ENCODE data around the gene TPT1.
"Not testable (repeated sequence)": the region's sequence is repeated elsewhere in the genome, so short reads cannot be mapped to it uniquely, and the experiment has no call there.

TPT1 gene

DNA sequence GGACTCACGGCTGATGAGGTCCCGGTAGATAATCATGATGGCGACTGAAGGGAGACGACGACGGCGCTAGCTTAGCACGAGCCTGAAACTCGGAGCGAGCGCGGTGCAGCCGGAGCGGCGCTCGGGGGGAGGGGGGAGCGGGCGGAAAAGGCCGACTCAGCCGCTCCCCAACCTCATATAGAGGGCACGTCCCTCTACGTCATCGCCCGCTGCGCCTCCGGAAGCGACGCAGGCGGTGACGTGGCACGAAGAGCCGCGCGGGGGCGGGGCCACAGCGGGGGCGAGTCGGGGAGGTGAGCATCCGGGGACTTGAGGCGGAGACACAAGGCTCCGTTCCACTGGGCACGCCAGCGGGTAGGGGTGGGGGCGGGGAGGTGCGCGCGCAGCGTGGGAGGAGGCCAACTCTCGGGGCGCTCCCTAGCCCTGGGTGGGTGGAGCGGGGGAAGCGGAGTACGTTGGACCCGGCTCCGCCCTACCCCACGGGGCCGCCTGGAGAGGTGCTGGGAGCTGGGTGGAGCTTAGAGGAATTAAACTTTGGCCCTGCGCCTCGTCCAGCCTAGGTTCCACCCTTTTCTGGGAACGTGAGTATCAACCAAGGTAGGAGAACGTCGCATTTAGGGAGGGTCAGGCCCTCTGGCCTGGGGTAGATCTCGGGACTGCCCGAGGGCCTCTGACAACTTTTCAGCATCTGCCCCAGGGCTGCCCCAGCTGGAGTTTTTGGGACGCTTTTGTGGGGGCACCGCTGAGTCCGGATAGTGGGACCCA lies at the start of gene TPT1:
TPT1 (minus strand) TSS at position 150 of the 765 bp plus-strand sequence; CDS start at position 36, 114 bp downstream.
- peak; percentile 90 for DNase-seq

DNA sequence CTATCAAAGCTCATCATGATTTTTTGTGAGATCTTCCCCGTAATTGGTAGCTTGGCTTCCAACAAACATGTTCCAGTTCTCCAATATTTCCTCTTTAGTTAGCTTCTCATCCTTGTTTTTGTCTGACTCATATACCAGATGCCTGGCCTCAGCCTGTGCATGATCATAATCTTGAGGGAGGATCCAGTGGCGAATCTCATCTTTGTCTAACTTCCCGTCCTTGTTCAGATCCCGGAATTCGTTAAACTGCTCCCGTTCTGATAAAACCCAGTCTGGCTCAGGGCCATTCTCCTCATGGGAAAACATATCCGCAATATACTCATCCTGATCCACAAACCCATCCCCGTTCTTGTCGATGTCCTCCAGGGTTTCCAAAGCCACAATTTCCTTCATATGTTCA lies 49.4 kb upstream of the TPT1 start:
- not testable (repeated sequence) for DNase-seq

DNA sequence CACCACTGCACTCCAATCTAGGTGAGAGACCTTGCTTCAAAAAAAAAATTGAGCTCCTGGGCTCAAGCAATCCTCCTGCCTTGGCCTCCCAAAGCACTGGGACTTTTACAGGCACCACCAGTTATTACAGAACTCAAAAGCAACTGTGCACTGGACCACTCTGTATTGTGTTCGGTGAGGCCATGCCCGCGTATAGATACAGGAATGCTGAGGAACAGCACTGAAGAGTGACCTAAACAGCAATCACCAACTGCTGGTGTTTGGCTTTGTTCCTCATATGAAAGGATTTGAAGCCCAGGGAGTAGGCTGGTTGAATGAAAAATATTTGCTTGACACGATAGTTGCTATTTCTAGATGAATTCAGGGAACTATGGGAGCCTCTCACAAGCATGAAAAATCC lies 47.7 kb upstream of the TPT1 start:
- DNase-seq = no peak

DNA sequence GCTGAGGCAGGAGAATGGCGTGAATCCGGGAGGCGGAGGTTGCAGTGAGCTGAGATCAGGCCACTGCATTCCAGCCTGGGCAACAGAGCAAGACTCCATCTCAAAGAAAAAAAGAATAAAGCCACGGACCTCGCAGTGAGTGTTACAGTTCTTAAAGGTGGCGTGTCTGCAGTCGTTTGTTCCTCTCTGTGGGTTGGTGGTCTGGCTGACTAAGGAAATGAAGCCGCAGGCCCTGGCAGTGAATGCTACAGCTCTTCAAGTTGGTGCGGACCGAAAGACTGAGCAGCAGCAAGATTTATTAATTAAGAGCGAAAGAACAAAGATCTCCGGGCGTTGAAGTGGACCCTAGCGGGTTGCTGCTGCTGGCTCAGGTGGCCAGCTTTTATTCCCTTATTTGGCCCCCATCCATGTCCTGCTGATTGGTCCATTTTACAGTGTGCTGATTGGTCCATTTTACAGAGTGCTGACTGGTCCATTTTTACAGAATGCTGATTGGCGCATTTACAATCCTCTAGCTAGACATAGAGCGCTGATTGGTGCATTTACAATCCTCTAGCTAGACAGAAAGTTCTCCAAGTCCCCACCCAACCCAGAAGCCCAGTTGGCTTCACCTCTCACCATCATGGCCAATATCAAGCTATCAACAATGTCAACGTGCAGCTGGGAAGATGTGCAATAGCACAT lies 46.1 kb upstream of the TPT1 start:
- DNase-seq = not testable (repeated sequence)

DNA sequence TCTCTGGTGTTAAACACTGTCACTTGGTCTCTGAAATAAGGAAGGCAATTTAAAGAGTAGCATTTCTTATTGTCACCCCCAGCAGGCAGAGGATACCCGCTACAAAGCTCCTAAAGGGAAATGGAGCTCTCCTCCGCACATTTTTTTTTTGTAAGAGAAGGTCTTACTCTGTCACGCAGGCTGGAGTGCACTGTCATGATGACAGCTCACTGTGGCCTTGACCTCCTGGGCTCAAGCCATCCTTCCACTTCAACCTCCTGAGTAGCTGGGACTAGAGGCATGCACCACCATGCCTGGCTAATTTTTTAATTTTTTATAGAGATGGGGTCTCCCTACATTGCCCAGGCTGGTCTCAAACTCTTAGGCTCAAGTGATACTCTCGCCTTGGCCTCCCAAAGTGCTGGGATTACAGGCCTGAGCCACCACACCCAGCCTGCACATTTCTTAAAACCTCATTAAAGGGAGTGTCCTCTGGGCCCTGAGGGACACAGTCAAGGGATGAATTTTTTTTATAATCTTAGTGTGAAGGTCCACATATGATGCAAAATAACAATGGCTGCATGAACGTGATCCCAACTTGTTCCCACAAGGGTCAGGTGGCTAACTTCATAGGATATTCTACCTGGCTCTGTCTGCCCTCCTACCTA lies 45.0 kb upstream of the TPT1 start:
- DNase-seq = no peak

DNA sequence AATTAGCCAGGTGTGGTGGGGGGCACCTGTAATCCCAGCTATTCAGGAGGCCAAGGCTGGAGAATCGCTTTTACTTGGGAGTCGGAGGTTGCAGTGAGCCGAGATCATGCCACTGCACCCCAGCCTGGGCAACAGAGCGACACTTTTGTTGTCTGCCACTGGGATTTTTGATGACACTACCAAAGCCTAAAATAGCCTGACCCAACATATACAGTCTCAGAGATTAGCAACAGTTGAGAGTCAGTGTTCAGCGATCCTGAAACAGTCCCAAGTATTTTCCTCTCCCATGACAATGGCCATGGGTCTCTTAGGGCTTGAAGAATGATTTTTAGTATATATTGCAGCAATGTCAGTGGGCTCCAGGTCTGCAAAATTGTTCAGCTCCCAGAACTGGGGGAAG lies 44.3 kb upstream of the TPT1 start:
- no peak for DNase-seq

DNA sequence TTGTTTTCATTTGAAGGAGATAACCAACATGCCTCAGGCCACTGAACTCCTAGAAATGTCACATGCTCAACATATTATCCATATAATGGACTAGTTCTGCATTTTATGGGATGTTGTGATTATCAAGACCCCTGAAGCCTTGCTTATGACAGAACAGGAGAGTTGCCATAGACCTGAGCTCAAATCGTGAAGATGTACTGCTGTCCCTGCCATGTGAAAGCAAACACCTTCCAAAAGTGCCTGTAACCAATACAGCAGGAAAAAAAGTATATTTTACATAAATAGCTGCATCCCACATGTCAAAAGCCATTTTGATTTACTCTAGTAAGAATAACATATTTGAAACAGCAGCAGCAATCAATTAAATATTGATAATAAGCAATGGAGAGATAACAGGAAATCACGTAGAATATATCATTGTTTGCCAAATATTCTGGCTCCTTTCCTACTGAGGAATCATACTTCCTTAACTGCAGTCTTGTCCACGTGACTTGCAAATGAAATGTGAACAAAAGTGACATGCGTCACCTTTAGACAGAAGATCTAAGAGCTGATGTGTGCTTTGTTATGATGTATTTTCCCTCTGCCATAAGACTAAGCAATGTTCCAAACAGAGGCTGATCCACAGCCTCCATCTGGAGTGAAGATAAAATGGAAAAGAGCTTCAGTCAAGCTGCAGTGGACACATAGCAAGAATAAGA lies 43.6 kb upstream of the TPT1 start:
- no peak for DNase-seq

DNA sequence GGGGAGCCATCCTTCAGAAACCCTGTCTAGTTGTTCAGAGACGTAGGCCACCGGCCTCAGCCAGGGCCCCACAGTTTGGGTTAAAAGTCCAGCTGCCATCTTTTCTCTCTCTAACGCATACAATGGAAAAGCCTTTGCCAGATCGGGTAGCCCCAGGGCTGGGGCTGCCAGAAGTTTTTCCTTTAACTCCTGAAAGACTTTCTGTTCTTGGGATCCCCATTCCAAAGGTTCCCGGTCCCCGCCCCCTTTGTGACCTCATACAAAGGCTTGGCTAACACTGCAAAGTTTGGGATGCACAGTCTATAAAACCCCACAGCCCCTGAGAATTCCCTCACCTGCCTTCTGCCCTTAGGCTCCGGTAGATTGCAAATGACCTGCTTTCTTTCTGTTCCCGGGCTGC lies 41.8 kb upstream of the TPT1 start:
- DNase-seq = not testable (repeated sequence)

DNA sequence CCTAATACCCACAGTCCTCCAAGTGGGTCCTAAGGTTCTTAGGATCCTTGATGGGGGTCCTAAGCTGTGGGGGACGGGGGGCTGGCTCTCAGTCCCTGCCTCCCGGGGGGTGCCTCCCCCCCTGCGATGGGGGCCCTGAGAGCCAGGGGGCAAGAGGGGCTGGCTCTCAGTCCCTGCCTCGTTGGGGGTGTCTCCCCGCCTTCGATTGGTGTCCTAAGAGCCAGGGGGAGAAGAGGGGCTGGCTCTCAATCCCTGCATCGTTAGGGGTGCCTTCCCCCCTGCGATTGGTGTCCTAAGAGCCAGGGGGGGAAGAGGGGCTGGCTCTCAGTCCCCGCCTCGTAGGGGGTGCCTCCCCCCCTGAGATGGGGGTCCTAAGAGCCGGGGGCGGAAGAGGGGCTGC lies 40.2 kb upstream of the TPT1 start:
- no peak for DNase-seq

DNA sequence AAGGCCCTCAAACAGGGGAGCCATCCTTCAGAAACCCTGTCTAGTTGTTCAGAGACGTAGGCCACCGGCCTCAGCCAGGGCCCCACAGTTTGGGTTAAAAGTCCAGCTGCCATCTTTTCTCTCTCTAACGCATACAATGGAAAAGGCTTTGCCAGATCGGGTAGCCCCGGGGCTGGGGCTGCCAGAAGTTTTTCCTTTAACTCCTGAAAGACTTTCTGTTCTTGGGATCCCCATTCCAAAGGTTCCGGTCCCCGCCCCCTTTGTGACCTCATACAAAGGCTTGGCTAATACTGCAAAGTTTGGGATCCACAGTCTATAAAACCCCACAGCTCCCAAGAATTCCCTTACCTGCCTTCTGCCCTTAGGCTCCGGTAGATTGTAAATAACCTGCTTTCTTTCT lies 39.7 kb upstream of the TPT1 start:
- DNase-seq = not testable (repeated sequence)

DNA sequence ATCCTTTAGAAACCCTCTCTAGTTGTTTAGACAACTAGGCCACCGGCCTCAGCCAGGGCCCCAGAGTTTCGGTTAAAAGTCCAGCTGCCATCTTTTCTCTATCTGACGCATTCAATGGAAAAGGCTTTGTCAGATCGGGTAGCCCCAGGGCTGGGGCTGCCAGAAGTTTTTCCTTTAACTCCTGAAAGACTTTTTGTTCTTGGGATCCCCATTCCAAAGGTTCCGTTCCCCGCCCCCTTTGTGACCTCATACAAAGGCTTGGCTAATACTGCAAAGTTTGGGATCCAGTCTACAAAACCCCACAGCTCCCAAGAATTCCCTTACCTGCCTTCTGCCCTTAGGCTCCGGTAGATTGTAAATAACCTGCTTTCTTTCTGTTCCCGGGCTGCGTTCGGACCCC lies 38.5 kb upstream of the TPT1 start:
- DNase-seq = not testable (repeated sequence)

DNA sequence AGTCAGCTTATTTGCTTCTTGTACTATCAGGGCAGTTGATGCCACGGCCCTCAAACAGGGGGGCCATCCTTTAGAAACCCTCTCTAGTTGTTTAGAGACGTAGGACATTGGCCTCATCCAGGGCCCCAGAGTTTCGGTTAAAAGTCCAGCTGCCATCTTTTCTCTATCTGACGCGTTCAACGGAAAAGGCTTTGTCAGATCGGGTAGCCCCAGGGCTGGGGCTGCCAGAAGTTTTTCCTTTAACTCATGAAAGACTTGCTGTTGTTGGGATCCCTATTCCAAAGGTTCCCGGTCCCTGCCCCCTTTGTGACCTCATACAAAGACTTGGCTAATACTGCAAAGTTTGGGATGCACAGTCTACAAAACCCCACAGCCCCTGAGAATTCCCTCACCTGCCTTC lies 37.8 kb upstream of the TPT1 start:
- not testable (repeated sequence) for DNase-seq

DNA sequence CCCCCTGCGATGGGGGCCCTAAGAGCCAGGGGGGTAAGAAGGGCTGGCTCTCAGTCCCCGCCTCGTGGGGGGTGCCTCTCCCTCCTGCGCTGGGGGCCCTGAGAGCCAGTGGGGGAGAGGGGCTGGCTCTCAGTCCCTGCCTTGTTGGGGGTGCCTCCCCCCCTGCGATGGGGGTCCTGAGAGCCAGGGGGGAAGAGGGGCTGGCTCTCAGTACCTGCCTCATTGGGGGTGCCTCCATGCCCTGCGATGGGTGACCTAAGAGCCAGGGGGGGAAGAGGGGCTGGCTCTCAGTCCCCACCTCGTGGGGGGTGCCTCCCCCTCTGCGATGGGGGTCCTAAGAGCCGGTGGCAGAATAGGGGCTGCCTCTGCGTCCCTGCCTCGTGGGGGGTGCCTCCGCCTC lies 36.3 kb upstream of the TPT1 start:
- DNase-seq = not testable (repeated sequence)

DNA sequence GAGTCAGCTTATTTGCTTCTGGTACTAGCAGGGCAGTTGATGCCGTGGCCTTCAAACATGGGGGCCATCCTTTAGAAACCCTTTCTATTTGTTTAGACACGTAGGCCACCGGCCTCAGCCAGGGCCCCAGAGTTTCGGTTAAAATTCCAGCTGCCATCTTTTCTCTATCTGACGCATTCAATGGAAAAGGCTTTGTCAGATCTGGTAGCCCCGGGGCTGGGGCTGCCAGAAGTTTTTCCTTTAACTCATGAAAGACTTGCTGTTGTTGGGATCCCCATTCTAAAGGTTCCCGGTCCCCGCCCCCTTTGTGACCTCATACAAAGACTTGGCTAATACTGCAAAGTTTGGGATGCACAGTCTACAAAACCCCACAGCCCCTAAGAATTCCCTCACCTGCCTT lies 35.7 kb upstream of the TPT1 start:
- not testable (repeated sequence) for DNase-seq

DNA sequence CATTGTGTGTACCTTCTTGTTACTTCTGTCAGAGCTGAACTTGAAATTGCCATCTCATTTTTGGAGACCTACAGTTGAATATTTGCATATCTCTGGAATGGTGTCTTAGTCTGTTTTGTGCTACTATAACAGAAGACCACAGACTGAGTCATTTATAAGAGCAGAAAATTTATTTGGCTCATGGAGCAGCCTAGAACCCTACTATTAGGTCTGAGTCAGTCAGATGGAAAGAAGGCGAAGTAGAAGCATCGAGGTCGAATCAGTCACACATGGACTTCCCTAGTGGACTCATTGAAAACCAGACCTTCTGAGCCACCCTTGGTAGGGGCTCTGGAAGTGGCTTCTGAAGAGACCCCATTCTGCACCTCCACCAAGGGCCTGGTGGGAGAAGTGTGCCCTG lies 33.9 kb upstream of the TPT1 start:
- DNase-seq = no peak

DNA sequence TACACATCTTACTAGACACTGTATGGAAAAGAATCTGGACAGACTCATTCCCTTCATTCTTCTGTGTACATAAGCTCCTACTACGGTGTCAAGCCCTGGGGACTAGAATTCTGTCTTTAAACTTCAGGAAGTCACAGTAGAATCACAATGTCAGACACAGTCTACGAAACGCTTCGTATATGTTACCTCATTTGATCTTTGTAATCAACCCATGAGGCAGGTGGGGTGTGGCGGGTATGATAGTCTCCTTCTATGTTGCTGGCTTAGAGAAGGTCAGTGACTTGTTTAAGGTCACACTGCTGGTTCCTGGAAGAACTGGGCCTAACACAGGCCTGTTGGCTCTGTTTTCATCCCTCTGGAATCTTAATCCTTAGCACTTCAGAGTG lies 32.2 kb upstream of the TPT1 start:
- no peak for DNase-seq

DNA sequence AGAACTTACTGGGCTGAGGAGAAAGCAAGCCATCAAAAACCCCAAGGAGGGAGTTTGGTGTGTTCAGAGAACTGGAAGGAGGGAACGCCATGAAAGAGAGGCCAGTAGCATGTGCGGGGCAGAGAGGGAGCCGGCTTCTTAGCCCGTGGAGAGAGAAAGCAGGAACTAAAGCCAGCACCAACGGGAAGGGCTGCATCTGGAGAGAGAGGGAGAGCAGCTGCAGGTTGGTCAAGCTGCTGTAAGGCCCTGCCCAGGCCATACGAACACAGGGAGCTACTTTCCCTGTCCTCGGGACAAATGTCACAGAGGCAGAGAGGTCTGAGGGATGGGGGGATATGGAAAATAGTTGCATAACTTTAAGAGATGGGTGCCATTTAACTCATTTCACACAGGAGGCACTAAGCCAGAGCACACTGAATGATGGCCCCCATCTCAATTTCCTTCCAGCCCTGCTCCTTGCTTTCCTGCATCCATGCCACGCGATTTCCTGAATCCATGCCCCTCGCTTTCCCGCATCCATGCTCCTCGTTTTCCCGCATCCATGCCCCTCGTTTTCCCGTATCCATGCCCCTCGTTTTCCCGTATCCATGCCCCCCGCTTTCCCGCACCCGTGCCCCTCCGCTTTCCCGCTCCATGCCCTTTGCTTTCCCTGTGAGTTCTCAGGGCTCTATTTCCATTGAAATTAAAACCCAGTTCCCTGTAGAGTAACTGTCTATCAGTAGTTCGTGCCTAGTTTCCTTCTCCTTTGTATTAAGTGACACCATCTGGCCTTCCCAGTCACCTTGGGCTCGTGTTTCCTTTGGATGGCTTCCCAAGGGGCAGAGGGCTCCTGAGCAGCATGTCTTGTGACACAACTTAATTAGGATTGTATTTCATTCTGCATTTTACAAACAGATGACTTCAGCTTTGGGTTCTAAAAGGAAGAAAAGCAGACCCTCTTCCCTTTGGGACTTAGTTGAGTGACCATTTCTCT lies 31.5 kb upstream of the TPT1 start:
- DNase-seq = no peak

DNA sequence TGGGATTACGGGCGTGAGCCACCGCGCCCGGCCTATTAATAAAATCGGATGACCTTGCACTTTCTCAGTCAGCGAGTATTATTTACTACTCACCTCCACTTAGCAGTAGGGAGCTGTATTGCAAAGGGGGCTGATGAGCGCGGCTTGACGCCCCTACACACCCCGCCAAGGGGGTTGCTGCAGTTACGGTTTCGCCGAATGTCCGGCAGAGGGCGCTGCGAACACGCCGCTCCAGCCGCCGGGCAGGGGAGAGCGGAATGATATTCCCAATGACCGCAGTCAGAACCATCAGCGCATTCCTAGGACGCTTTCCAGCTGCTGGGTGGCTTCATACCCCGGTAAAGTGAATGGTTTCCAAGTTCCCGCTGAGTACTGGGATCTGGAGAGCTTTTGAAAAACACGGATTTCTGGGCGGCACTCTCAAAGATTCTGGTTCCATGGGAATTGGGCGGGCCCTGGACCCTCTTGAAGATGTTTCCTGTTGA lies 30.0 kb upstream of the TPT1 start:
- no peak for DNase-seq

DNA sequence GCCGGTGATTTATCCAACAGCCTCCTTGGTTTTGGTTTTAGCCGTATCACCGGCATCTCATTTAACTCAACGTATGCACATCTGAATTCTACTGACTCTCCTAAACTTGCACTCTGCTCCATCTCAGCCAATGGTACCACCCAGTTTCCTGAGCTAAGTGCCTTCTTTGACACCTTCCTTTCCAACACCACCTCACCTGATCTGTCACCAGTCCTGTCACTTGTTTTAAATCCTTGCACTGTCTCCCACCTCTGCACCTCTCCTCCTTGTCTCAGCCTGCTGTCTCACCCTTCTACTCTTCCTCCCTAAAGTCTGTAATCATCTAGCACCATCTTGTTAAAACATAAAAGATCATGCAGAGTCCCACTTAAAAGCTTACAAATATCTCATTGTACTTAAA lies 28.1 kb upstream of the TPT1 start:
- no peak for DNase-seq

DNA sequence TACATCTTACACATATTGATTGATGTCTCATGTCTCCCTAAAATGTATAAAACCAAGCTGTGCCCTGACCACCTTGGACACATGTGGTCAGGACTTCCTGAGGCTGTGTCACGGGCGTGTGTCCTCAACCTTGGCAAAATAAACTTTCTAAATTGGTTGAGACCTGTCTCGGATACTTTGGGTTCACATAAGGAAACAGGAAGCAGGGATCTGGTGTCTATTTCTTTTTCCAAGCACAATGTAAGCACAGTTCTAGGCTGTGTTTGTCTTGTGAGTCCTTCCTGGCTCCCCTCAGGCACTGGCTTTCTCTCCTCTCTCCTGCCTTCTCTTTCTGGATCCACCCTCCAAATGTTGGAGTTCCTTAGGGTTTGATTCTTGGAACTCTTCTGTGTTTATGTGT lies 27.6 kb upstream of the TPT1 start:
- DNase-seq = no peak

DNA sequence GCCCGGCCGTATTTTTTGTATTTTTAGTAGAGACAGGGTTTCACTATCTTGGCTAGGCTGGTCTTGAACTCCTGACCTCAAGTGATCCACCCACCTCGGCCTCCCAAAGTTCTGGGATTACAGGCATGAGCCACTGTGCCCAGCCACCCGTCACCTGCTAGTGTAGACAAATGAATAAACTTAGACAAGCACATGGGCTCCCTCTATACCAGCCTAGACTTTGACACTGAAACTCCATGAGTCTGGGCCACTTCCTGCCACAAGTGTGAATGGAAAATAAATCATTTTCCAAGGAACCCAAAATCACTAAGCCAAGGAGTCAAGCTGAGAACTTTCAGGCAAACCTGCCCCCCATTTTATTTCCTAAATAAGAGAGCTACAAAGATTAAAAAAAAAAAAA lies 27.0 kb upstream of the TPT1 start:
- no peak for DNase-seq

DNA sequence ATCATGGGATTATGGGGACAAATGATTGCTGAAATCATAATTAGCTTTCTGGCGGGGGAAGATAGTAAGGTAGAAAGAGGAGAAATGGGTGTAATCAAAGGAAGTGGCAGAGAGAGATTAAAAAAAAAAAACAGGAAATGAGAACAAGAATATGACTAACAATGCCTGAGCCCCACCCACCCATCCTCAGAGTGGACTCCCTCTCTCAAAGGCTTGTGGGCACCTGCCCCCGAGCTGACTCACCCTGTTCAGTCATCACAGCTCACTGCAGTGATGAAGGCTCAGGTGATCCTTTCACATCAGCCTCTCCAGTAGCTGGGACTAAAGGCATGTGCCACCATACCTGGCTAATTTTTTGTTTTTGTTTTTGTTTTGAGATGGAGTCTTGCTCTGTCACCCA lies 26.4 kb upstream of the TPT1 start:
- DNase-seq = no peak
